ENCODE results near the gene LNX2.
"Not testable (repeated sequence)": the region's sequence is repeated elsewhere in the genome, so short reads cannot be mapped to it uniquely, and the experiment has no call there.

The LNX2 gene

DNA sequence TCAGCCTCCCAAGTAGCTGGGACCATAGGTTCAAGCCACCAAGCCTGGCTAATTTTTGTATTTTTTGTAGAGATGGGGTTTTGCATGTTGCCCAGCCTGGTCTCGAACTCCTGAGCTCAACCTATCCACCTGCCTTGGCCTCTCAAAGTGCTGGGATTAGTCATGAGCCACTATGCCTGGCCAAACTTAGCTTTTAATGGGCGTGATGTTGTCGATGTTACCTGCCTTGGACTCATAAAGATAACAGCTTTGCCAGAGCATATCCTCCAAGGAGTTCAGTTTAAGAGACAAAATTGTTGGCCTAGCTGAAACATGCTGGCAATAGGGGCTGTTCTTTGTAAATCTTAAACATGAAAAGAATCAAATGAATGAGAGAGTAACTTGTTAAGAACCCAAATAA lies 14.5 kb upstream of the LNX2 start:
- no peak for DNase-seq (ENCODE audit: low spot score)
- in situ Hi-C loops (cut with MboI; ENCODE audit: low sequenced_read_pairs, unreplicated experiment), result no loop called here
- TF ChIP-seq CTCF (IDR thresholded peaks at IDR 0.05; ENCODE audit: borderline replicate concordance, control extremely low read depth, extremely low read depth, insufficient read depth, missing control alignments), result no peak

GRCh38 chr13:27634231-27634630 lies 13.9 kb upstream of the LNX2 start:
- no peak for TF ChIP-seq CTCF (IDR thresholded peaks at IDR 0.05; ENCODE audit: borderline replicate concordance, control extremely low read depth, extremely low read depth, insufficient read depth, missing control alignments)
- no peak for DNase-seq (ENCODE audit: low spot score)
- in situ Hi-C loops (cut with MboI; ENCODE audit: low sequenced_read_pairs, unreplicated experiment), result no loop called here

DNA sequence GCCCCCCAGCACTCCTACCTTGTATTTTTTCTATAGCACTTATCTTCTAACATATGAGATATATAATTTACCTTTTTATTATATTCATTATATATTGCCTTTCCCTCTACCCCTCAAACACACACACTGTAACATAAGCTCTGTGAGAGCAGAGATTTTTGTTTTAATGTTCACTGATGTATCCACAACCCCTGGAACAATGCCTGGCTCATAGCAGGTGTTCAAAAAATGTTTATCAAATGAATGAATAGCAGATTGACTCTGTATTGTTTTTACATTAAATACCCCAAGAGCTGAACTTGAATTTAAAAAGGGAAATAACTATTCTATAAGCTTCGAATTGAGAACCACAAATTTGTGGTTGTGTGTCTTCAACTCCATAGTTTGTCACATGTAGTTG lies 12.3 kb upstream of the LNX2 start:
- TF ChIP-seq CTCF (IDR thresholded peaks at IDR 0.05; ENCODE audit: borderline replicate concordance, control extremely low read depth, extremely low read depth, insufficient read depth, missing control alignments), result no peak
- in situ Hi-C loops (cut with MboI; ENCODE audit: low sequenced_read_pairs, unreplicated experiment), result no loop called here
- no peak for DNase-seq (ENCODE audit: low spot score)

- TF ChIP-seq CTCF (IDR thresholded peaks at IDR 0.05; ENCODE audit: borderline replicate concordance, control extremely low read depth, extremely low read depth, insufficient read depth, missing control alignments), result no peak
- no peak for DNase-seq (ENCODE audit: low spot score)
- in situ Hi-C loops (cut with MboI; ENCODE audit: low sequenced_read_pairs, unreplicated experiment), result no loop called here
Measured at GRCh38 chr13:27632214-27632613, 11.9 kb upstream of the LNX2 start.

- in situ Hi-C loops (cut with MboI; ENCODE audit: low sequenced_read_pairs, unreplicated experiment), result no loop called here
- DNase-seq (ENCODE audit: low spot score), result no peak
- no peak for TF ChIP-seq CTCF (IDR thresholded peaks at IDR 0.05; ENCODE audit: borderline replicate concordance, control extremely low read depth, extremely low read depth, insufficient read depth, missing control alignments)
Measured at GRCh38 chr13:27631665-27632064, 11.3 kb upstream of the LNX2 start.

- in situ Hi-C loops (cut with MboI; ENCODE audit: low sequenced_read_pairs, unreplicated experiment), result no loop called here
- TF ChIP-seq CTCF (IDR thresholded peaks at IDR 0.05; ENCODE audit: borderline replicate concordance, control extremely low read depth, extremely low read depth, insufficient read depth, missing control alignments), result no peak
- no peak for DNase-seq (ENCODE audit: low spot score)
Measured at GRCh38 chr13:27631156-27631555, 10.8 kb upstream of the LNX2 start.

DNA sequence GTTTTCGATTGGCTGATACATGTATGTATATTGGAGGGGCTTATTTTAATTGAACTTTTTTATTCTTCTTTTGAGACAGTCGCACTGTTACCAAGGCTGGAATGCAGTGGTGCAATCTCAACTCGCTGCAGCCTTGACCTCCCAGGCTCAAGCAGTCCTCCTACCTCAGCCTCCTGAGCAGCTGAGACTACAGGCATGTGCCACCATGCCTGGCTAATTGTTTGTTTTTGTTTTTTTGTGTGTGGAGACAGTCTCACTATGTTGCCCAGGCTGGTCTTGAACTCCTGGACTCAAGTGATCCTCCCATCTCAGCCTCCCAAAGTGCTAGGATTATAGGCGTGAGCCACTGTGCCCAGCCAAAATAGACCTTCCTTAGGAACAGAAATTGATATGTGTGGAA lies 8.4 kb upstream of the LNX2 start:
- in situ Hi-C loops (cut with MboI; ENCODE audit: low sequenced_read_pairs, unreplicated experiment), result not testable (repeated sequence)

More for the DNA sequence above, 8.4 kb upstream of the LNX2 start:
- DNase-seq (ENCODE audit: low spot score), result not testable (repeated sequence)
